ENCODE results near the gene ZNF350.
"Not testable (repeated sequence)": the region's sequence is repeated elsewhere in the genome, so short reads cannot be mapped to it uniquely, and the experiment has no call there.

DNA sequence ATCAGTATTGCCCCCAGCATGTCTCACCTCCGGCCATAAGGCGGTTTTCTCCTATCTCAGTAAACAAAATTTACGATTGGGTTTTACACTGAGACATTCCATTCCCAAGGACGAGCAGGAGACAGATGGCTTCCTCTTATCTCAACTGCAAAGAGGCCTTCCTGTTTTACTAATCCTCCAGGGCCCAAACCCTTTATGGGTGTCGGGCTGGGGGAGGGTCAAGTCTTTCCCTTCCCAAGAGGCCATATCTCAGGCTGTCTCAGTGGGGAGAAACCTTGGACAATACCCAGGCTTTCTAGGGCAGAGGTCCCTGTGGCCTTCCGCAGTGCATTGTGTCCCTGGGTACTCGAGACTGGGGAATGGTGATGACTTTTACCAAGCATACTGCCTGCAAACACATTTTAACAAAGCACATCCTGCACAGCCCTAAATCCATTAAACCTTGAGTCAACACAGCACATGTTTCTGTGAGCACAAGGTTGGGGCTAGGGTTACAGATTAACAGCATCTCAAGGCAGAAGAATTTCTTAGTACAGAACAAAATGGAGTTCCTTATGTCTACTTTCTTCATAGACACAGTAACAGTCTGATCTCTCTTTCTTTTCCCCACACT, 25.9 kb downstream of the ZNF350 start:
- not testable (repeated sequence) for TF ChIP-seq EZH2 (IDR thresholded peaks at IDR 0.05; ENCODE audit: insufficient read depth, low read length)
- TF ChIP-seq, protein P1, sequence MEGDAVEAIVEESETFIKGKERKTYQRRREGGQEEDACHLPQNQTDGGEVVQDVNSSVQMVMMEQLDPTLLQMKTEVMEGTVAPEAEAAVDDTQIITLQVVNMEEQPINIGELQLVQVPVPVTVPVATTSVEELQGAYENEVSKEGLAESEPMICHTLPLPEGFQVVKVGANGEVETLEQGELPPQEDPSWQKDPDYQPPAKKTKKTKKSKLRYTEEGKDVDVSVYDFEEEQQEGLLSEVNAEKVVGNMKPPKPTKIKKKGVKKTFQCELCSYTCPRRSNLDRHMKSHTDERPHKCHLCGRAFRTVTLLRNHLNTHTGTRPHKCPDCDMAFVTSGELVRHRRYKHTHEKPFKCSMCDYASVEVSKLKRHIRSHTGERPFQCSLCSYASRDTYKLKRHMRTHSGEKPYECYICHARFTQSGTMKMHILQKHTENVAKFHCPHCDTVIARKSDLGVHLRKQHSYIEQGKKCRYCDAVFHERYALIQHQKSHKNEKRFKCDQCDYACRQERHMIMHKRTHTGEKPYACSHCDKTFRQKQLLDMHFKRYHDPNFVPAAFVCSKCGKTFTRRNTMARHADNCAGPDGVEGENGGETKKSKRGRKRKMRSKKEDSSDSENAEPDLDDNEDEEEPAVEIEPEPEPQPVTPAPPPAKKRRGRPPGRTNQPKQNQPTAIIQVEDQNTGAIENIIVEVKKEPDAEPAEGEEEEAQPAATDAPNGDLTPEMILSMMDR (IDR thresholded peaks at IDR 0.05; ENCODE audit: insufficient read depth, low read depth, low read length), result not testable (repeated sequence)

All from astrocyte (in vitro differentiated cells and primary cell).